Adrenal gland (tissue), 5 donors: ENCODE data around the gene TP53RK.

ENCODE experiments used
- POLR2A ChIP-seq, 2 donors: fragments of 450-650 bp; IDR thresholded peaks; one replicate each; pipeline ENCODE4 v1.6.1; 2017; ENCODE audit warnings: antibody characterized with exemption in 2 of 2, mild to moderate bottlenecking in 2 of 2, moderate library complexity in 1 of 2
- TF ChIP-seq, protein P1 (sequence below), 6 experiments: fragments of 450-650 bp in 4 of 6; fragments of 200-600 bp in 2 of 6; sonication (generic) in 1 of 6; IDR thresholded peaks; 1 replicate in 5 of 6; 2 replicates in 1 of 6; pipeline versions ENCODE4 v1.5.1 to v1.8.0; 2016 to 2021; ENCODE audit warnings: antibody characterized with exemption in 6 of 6, mild to moderate bottlenecking in 2 of 6, moderate library complexity in 1 of 6
- donor health status: DM: no; HTN: no; CAD: no.

DNA sequence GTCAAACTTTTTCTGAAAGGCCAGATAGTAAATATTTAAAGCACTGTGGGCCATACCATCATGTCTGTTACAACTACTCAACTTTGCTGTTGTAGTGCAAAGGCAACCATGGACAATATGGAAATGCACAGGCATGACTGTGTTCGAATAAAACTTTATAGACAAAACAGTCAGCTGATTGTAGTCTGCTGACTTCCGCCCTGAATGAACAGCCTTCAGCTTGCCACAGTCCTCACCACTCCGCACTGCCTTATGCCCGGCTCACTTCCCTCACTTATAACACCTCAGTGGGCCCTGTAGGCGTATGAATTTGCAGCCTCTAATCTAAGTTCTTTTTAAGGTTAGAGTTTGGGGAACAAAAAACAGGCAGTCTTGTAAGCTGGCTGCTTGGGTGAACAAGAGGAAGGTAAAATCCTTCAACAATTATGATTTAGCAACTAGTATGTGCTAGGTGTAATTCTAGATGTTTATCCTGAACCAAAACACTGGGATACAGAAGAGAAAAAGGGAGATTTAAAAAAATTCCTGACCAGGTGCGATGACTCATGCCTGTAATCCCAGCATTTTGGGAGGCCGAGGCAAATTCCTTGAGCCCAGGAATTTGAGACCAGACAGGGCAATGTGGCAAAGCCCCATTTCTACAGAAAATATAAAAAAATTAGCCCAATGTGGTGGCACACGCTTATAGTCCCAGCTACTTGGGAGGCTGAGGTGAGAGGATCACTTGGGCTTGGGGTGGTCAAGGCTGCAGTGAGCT is 13.4 kb upstream of the TP53RK start:
- TF ChIP-seq, protein P1, sequence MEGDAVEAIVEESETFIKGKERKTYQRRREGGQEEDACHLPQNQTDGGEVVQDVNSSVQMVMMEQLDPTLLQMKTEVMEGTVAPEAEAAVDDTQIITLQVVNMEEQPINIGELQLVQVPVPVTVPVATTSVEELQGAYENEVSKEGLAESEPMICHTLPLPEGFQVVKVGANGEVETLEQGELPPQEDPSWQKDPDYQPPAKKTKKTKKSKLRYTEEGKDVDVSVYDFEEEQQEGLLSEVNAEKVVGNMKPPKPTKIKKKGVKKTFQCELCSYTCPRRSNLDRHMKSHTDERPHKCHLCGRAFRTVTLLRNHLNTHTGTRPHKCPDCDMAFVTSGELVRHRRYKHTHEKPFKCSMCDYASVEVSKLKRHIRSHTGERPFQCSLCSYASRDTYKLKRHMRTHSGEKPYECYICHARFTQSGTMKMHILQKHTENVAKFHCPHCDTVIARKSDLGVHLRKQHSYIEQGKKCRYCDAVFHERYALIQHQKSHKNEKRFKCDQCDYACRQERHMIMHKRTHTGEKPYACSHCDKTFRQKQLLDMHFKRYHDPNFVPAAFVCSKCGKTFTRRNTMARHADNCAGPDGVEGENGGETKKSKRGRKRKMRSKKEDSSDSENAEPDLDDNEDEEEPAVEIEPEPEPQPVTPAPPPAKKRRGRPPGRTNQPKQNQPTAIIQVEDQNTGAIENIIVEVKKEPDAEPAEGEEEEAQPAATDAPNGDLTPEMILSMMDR (IDR thresholded peaks at IDR 0.05): no peak
- no peak for TF ChIP-seq POLR2A (IDR thresholded peaks at IDR 0.05)
